GM18907 (cell line): ENCODE measurements around the gene TMEM120A.

ENCODE experiments used
- ATAC-seq: cut with Tn5 transposase; IDR thresholded peaks from one replicate; pipeline ENCODE4 v1.9.1; 2021; ENCODE audit warnings: mild to moderate bottlenecking, moderate library complexity; ENCODE audit not compliant: unreplicated experiment

Gene TMEM120A

DNA sequence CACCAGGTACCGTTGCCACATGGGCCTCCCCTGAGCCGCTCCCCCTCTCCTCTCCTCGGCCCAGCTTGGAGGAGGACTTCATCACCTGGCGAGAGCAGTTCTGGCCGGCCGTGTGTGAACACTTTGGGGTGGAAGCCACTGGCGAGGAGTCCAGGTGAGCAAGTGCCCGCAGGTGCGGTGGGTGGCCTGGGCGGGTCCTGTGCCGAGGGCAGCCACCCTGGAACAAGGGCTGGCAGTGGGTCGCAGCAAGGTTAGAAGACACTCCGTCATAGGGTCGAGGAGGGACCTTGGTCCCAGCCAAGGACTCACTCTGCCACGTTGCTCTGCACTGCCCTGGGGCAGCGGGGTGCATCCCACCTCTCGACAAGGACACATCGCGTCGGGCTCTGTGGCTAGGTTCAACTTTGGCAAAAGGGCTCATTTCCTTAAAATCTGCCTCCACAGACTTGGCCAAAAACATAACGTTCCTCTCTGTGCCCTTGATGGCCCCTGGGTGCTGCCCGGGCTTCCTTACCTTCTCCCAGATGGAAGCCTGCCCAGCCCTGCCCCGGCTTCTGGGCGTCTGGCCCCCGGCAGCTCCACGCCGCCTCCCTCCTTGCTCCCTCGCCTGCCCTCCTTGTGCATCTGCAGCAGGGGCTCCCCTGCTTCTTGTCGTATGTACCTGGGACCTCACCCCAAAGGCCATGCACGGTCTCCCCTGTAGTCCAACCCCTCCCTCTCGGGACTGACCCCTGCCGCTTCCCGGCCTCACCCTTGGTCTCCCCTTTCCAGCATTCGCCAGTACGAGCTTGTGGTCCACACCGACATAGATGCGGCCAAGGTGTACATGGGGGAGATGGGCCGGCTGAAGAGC is 12.7 kb downstream of the TMEM120A start:
- no peak for ATAC-seq

DNA sequence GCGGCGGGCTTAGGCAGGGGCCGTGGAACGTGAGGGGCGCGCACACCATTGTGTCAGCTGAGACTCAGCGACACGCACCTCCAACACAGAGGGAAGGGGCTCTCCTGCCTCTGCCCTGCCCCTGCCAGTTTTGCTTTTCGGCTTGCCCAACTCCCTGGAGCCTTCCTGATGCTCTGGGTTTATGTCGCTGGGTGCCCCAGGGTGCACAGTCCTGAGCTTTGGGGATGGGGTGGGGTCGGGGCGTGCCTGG is 13.3 kb downstream of the TMEM120A start:
- no peak for ATAC-seq

DNA sequence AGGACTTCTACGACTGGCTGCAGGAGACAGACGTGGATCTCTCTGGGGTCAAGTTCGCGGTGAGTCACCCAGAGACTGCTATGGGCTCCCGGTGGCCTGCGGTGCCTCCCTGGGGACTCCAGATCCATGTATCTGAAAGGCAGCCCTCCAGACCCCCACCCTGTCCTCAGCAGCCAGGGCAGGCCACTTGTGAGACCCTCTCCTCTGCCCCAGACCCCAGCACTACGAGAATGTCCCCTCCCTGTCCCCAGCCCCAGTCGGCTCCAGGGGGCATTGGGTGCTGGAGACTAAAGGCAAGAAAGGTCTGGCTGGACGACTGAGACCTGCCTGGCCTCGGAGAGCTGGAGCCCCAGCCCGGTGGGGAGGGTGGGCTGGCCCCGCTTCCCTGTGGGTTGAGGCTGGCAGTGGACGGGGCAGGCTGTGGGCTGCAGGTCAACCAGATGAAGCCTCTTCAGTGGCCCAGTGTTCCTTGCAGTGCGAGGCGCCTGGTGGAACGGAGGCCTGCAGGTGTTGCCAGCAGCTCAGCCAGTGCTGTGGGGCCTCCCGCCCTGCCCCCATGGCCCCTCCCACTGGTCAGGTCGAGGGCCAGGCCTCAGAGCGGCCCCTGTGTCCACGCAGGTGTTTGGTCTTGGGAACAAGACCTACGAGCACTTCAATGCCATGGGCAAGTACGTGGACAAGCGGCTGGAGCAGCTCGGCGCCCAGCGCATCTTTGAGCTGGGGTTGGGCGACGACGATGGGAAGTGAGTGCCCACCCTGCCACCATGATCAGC is 13.8 kb downstream of the TMEM120A start:
- ATAC-seq, result no peak

DNA sequence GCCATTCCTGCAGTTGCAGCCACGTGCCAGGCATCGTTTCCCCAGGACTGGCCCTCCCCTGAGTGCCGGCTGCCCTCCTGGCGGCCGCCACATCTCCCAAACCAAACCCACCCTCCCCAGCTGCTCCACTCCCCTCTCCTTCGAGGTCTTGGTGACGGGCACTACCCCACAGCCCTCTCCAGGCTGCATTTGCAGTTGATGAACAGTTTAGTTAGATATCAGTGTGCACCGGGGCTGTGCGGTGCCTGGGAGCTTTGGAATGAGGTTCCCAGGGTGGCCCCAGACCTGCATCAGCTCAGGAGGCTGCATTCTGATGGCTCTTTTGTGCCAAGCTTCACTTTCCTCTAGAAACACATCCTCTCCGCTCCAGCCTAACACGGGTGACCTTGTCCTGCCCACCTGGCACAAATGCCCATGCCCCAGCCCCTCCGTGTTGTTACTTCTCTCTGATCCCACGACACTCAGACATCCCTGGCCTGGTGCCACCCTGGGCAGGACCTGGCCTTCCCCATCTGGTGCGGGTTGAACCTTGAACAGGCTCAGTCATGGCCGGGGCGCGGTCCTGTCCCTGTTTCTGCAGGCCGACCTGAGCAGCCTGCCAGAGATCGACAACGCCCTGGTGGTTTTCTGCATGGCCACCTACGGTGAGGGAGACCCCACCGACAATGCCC is 14.5 kb downstream of the TMEM120A start:
- no peak for ATAC-seq

DNA sequence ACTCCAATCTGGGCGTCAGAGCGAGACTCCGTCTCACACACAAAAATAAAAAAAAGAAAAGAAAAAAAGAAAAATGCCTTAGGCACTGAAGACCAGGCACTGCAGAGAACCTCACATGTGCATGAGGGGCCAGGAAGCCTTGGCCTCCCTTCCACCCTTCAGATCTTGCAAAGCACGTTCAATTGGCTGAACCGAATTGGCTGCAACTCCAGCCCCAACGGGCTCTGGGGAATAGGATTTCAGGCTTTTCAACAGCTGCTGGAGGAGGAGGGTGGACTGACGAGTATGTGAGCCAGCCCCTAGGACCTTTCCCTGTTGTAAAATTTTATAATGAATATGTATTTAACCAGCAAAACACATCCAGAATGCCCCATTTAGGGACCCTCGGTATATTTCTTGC is 16.7 kb downstream of the TMEM120A start:
- no peak for ATAC-seq

DNA sequence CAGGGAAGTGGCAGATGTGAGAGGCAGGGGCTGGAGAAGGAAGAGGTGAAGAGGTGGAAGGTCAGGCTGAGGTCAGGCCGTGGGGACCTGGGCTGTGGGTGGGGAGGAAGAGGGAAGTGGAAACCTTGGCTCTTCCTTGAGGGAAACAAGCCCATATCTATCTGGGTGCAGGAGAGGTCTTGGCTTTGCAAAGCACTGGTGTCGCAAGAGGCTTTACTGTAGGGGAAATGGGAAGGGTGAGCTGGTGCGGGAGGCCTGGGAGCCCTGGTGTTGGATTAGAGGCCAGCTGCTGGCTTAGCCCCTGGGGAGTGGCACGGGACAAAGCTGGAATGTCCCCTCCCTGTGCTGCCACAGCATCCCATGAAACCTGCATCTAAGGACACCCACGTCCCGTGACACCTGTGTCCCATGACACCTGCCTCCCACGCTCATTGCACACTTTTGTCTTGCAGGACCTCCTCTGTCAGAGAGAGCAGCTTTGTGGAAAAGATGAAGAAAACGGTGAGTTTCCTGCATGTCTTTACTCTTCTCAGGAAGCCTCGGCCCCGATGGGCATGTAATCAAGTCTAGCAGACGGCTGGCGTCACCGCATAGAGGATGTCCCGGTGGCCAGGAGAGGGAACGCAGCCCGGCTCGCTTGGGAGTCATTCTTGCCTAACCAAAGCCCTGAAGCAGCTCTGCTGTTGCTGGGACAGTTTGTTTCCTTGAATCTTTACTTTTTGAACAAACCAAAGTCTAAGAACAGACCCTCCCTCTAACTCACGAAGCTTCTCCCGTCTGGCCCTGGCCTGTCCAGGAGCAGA is 22.2 kb downstream of the TMEM120A start:
- ATAC-seq, result no peak

DNA sequence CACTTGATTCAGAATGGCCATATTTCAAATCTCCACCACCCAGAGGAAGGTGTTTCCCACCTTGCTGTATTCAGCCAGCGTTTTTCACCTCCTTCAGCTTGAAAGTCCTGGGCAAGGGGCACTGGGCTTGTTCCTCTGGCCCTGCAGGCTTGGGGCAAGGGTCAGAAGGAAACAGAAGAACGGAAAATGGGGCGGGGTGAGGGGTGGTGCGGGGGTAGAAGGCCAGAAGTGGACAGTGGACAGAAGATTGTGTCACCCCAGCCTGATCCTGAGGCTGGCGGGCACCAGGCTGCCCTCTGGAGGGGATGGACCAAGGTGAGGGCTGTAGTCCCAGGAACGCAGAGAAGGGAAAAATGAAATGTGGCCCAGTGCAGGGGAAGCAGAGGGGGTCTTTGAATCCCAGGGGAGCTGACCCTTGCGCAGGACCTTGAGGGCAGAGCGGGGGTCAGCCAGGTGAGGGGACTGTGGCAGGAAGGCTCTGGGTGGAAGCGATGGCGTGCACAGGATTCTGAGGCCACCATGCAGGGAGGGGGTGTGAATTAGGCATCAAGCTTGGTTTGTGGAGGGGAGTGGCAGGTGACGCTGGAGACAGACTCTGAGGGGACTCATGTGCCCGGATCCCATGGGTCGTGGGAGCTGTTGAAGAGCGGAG is 23.0 kb downstream of the TMEM120A start:
- ATAC-seq, result no peak

DNA sequence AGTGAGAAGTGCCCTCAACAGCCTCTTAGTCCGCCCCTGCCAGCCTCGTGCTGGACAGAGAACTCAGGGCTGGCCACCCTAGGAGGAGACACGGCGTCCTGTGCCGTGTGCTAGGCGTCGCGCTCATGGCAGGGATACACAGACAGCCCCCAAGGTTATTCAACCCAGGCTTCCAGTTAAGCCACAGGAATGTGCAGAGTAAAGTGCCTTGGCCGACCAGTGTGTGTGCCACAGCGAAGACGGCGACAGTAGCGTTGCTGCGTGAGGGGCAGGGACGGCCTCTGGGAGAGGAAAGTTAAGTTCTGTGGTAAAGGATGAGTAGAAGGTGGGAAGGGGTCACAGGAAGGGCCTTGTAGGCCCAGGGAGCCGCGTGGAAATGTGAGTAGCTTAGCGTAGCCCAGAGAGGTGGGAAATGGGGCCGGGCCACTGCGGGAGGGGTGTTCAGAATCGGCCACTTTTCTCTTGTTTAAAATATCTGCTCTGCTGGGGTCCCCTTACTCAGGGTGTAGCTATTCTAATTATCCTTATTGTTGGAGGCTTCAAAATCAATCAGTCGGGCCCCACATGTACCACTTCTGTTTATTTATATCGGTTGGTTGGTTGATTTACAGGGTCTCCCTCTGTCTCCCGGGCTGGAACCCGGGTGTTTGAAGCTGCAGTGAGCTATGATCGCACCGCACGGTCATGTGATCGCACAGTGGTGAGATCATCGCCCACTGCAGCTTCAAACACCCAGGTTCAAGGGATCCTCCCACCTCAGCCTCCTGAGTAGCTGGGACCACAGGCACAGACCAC is 24.5 kb downstream of the TMEM120A start:
- no peak for ATAC-seq

DNA sequence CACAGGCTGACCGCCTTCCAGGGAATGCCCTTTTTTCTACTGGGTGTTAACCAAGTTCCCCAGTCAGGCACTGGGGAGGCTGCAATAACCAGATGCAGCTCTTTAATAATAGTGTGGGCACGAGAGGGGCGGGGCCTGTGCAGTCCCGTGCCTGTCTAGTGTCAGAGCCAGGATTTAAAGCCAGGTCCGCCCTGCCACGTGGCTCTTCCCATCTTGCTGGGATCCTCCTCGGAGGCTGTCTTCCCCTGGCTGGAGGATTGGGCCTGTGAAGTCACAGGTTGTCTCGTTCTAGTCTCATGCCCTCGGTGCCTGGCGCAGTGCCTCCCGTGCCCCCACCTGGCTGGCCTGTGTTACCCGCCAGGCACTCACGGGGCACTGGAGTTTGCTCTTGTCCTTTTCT is 25.2 kb downstream of the TMEM120A start:
- ATAC-seq, result no peak

DNA sequence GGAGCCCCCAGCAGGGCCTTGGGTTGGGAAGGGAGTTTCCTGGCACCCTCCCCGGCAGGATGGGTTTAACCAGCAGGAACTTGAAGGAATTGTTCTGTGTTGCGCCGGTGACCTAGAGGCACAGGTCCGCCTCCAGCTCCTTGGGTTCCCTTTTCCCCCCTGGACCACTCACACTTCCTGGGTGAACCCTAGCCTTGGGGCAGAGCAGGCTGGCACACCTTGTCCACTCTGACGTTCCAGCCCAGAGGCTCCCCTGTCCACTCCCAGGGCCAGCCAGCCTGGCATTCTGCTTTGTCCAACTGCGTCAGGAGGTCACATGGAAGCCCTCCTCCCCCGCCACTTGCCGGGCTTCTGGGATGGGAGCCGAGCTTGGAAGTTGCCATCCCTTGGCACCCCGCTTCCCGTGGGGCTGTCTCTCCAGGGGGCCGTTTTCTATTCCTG is 25.8 kb downstream of the TMEM120A start:
- ATAC-seq, result no peak

DNA sequence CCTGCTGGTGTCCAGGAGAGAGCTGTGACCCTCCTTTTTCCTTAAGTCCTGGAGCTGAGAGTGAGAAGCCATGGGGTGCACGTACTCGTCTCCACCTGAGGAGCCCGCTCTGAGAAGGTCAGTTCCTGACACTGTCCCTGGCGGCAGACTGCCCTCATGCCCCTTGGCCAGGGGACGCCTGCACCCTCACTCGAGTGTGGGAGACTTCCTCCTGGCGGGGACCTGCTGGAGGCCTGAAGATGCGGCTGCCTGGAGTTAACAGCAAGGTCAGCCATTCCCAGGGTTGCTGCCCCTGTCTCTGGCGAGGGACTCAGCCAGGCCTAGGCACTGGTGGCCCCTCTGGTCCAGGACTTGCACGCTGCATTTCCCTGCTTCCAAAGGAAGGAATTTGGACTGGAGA is 26.4 kb downstream of the TMEM120A start:
- no peak for ATAC-seq

DNA sequence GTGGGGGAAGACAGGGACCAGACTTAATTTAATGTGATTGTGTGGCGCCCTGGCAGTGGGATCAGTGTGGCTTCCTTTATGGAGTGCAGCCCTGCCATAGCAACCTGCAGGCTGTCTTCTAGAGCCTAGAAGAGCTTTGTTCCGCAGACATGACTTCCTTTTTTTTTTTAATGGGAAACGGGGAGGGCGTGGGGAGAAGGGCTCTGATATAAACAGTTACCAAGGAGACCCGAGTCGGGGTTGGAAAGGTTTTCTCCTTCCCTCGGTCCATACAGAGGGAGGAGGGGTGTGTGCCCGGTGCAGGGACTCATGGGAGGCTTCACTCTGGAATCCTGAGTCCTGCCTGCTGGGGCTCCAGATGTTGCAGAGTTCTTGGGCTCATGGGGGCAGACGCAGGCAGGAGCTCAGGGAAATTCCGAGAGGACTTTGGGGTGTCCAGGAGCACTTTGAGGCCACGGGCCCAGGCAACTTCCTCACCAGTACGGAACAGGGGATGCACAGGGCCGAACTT is 26.9 kb downstream of the TMEM120A start:
- ATAC-seq, result no peak

DNA sequence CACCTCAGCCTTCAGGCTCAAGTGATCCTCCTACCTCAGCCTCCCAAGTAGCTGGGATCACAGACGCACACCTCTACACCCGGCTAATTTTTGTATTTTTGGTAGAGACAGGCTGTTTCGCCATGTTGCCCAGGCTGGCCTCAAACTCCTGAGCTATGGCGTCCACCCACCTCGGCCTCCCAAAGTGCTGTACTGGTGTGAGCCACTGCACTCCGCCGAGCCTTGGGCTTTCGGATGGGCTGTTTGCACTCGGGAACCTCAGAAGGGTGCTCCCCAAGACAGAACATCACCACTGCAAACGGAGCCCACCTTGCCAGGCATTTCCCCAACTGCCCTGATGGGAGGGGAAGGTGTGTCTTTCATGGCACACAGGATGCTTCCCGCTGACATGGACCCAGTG is 27.3 kb downstream of the TMEM120A start:
- ATAC-seq, result no peak

DNA sequence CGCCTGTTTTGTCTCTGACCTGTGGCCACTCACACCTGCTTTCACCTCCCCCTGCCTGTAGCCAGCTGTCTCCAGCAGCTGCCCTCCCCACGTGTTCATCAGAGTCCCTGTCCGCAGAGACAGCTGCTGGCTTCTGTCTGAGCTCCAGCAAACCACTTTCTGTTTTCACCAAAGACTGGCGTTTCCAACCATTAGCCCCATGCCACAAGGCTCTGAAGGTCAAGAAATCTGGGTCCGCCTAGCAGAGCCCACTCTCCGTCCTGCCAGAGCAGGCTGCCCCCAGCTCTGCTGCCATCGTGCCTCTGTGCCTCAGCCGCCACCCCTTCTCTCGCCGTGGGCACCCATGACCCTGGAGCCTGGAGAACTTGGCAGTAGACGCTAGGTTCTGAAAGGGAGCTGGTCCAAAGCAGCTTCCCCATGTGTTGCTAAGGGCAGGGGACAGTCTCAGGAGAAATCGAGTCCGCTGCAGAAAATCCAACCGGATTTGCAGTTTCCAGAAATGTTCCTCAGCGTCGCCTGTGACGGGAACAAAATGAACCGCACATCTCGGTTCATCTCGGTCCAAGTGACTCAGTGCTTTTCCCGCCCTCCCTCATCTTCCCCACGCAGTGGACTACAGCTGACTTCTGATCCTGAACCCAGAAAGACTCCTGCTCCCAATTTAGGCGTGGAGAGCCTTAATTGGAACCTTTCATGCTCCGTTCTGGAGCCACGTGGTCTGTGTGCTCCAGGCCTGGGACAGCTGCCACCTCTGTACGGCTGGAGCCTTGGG is 28.0 kb downstream of the TMEM120A start:
- no peak for ATAC-seq

DNA sequence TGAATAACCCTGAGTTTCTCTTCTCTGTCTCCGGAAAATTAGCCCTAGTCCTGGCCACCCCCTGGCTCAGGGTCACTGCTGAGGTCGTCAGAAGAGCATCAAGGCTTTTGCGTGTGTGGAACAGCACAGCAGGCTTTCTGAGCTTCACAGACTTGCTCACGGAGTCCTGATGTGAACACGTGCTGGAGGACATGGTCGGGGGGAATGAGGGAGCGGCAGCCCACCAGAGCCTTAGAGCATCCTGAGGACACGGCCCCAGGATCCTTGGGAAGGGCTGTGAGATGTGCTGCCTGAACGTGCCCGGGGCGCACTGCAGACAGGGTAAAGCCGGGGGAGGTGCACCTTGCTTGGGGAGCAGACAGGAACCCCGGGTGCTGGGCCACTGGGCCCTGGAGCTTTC is 28.8 kb downstream of the TMEM120A start:
- ATAC-seq, result no peak

DNA sequence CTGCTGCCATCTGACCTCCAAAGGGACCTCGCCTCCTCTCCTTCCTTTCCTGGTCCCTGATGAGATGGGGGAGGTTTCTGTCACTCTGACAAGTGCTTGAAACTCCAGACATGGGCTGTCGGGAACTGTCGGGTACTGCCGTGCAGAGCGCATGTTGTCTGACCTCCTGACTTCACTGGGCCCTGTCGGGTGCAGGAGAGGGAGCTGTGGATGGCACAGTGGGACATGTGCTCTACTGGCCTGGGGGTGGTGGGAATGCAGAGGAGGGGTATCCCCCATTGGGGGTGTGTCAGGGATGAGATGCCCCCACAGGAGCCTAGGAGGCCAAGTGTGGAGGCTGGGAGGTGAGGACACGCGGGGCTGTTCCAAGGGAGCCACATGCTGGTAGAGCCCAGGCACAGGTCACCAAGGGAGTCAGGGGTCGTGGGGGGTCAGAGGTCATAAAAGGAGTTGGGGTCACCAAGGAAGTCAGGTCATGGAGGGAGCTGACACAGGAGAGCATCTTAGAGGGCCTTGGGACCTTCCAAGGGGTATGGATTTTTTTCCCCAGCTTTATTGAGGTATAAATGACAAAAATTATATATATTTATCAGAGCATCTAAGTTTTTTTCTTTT is 30.9 kb downstream of the TMEM120A start:
- ATAC-seq, result no peak

DNA sequence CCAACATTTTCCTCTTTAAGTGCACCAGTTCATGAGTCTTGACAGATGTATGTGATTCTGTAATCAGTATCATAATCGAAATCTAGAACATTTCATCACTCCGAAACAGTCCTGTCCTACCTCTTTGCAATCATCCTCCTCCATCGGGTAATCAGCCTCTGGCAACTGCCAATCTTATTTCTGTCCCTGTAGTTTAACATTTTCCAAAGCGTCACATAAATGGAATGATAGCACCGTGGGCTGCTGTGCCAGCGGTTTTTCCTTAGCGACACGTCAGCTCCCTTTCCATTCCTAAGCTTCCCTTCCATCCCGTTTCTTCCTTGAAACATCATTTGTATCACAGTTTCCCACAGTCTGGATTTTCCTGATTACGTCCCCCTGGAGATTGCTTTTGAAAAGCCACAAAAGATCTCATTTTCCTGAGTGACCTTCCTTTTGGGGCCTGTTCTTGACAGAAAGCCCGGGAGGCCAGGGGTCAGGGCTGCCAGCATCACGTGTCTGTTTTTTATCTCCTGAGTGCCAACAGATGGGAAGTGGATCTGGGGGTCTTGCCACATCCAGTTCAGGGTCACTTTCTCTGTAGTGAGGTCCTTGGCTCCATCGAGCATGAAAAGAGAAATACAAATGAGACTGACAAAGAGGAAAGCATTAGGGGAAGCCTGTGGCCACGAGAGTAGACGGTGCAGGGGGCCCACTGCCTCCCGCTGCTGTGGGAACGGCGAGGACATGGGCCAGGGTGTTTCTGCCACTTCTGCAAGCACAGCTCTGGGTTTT is 31.6 kb downstream of the TMEM120A start:
- ATAC-seq, result no peak

DNA sequence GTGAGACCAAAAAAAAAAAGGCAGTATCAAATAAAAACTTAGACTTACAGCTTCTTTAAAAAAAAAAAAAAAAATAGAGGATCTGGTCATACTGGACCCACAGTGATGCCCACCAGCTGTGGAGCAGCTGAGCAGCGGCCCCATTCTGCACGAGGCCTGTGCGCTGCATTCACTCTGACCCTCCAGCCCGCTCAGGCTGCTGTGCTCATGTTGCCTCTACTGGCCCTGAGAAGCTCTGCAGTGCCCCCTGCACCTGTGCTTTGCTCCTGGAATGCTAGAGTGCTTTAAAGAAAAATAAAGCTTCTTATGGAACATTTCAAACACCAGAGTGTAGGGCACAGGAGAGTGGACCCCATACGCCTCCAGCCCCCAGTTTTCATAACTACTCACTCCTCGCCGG is 33.2 kb downstream of the TMEM120A start:
- ATAC-seq, result no peak
